ENCODE measurements around the gene RHOA. TPM values are rescaled to one million over a fixed set of nuclear protein-coding genes. Genes with fewer than 3 reads are reported as not detected.
"Not testable (repeated sequence)": the region's sequence is repeated elsewhere in the genome, so short reads cannot be mapped to it uniquely, and the experiment has no call there.

The RHOA gene
- total RNA-seq, 1 experiment from 2014 or later = 433 TPM

- DNase-seq (ENCODE audit: extremely low read depth, low read depth) = no peak
Observed at GRCh38 chr3:49333091-49333490, 78.7 kb downstream of the RHOA start.

- DNase-seq (ENCODE audit: extremely low read depth, low read depth) = no peak
Observed at GRCh38 chr3:49329186-49329585, 82.6 kb downstream of the RHOA start.

GRCh38 chr3:49328350-49328749, 83.4 kb downstream of the RHOA start:
- DNase-seq (ENCODE audit: extremely low read depth, low read depth) = not testable (repeated sequence)

GRCh38 chr3:49327485-49327884, 84.3 kb downstream of the RHOA start:
- no peak for DNase-seq (ENCODE audit: extremely low read depth, low read depth)

GRCh38 chr3:49324768-49325167, 87.0 kb downstream of the RHOA start:
- no peak for DNase-seq (ENCODE audit: extremely low read depth, low read depth)

GRCh38 chr3:49316696-49317457, 94.9 kb downstream of the RHOA start:
- no peak for DNase-seq (ENCODE audit: extremely low read depth, low read depth)

- no peak for DNase-seq (ENCODE audit: extremely low read depth, low read depth)
Observed at GRCh38 chr3:49313896-49314688, 97.7 kb downstream of the RHOA start.

GRCh38 chr3:49311283-49311682, 100.5 kb downstream of the RHOA start:
- no peak for DNase-seq (ENCODE audit: extremely low read depth, low read depth)

GRCh38 chr3:49310677-49311076, 101.1 kb downstream of the RHOA start:
- no peak for DNase-seq (ENCODE audit: extremely low read depth, low read depth)

Other genes starting within 250 kb of the RHOA start
- 9.8 and 10.4 TPM in 2 replicates for gene CCDC71, start 245.6 kb downstream of the RHOA start, total RNA-seq (2014; rRNA removed; shearing (Covaris generic))
- 1.8 and 2.4 TPM in 2 replicates for gene KLHDC8B, start 240.4 kb downstream of the RHOA start, total RNA-seq (2014; rRNA removed; shearing (Covaris generic))
- 0.57 and 0.84 TPM in 2 replicates for gene C3orf62, start 134.7 kb downstream of the RHOA start, total RNA-seq (2014; rRNA removed; shearing (Covaris generic))
- gene USP4, start 71.9 kb downstream of the RHOA start, total RNA-seq (2014; rRNA removed; shearing (Covaris generic)) = 7.9 and 12.6 TPM in 2 replicates
- gene GPX1, start 53.6 kb downstream of the RHOA start, total RNA-seq (2014; rRNA removed; shearing (Covaris generic)) = 189 and 219 TPM in 2 replicates
- gene TCTA, start 447 bp upstream of the RHOA start, total RNA-seq (2014; rRNA removed; shearing (Covaris generic)) = 15.7 and 21.7 TPM in 2 replicates
- gene AMT, start 10.5 kb upstream of the RHOA start, total RNA-seq (2014; rRNA removed; shearing (Covaris generic)) = 0.20 and 0.50 TPM in 2 replicates
- gene NICN1, start 17.3 kb upstream of the RHOA start, total RNA-seq (2014; rRNA removed; shearing (Covaris generic)) = 2.9 TPM in 2 replicates
- 46.5 and 46.6 TPM in 2 replicates for gene DAG1, start 58.3 kb upstream of the RHOA start, total RNA-seq (2014; rRNA removed; shearing (Covaris generic))
- 0.05 and 0.12 TPM in 2 replicates for gene BSN, start 142.5 kb upstream of the RHOA start, total RNA-seq (2014; rRNA removed; shearing (Covaris generic))